NT2/D1 (cell line): ENCODE measurements around the gene DENND6A.

ENCODE experiments used
- SUZ12 ChIP-seq: IDR thresholded peaks from 2 replicates; pipeline ENCODE4 v1.6.1; 2011; ENCODE audit not compliant: insufficient read length, insufficient read depth; ENCODE audit errors: extremely low read depth
- YY1 ChIP-seq: IDR thresholded peaks from 2 replicates; pipeline ENCODE4 v1.6.1; 2011; ENCODE audit not compliant: insufficient read length, insufficient read depth
- ZNF274 ChIP-seq: IDR thresholded peaks from 2 replicates; pipeline ENCODE4 v1.6.1; 2011; ENCODE audit warnings: mild to moderate bottlenecking, low read depth, low read length

DNA sequence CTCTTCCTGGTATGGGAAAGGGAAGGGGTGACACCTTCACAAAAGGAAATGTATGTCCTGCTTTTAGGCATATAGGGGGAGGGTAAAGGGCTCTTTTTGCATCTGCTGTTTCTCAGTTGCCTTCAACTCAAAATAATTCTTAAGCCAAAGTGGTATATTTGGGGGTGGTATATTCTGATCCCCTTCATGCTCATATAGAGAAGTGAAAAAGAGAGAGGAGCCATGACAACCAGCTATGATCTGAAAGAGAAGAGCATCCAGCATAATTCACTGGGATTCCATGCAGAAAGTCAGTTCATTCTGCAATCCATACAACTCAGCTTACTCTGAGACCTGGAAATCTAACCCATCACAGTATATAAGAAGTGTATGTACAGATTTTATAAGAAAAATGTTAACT lies 22.3 kb downstream of the DENND6A start:
- TF ChIP-seq YY1 (no peak), ZNF274 (no peak), SUZ12 (no peak)
